ENCODE data around the gene BCKDHB.
"Not testable (repeated sequence)": the region's sequence is repeated elsewhere in the genome, so short reads cannot be mapped to it uniquely, and the experiment has no call there.

Gene BCKDHB

GRCh38 chr6:80106418-80107235 lies at the start of gene BCKDHB:
TSS of gene BCKDHB (plus strand) at chr6:80106671. CDS start at chr6:80106694, 23 bp downstream.
- peak; percentile 98 for DNase-seq

GRCh38 chr6:80060774-80061173 lies 45.7 kb upstream of the BCKDHB start:
- no peak for DNase-seq

- DNase-seq: not testable (repeated sequence)
Observed at GRCh38 chr6:80068146-80068545, 38.3 kb upstream of the BCKDHB start.

- DNase-seq: not testable (repeated sequence)
Observed at GRCh38 chr6:80070431-80070830, 36.0 kb upstream of the BCKDHB start.

- no peak for DNase-seq
Observed at GRCh38 chr6:80077067-80077466, 29.4 kb upstream of the BCKDHB start.

- DNase-seq: no peak
Observed at GRCh38 chr6:80088637-80089036, 17.8 kb upstream of the BCKDHB start.

- no peak for DNase-seq
Observed at GRCh38 chr6:80091506-80091905, 15.0 kb upstream of the BCKDHB start.

- peak; percentile 53 for DNase-seq
Observed at GRCh38 chr6:80094017-80094416, 12.5 kb upstream of the BCKDHB start.

- no peak for DNase-seq
Observed at GRCh38 chr6:80095600-80095999, 10.9 kb upstream of the BCKDHB start.

- DNase-seq: no peak
Observed at GRCh38 chr6:80098392-80098791, 8.1 kb upstream of the BCKDHB start.

- no peak for DNase-seq
Observed at GRCh38 chr6:80104520-80104919, 2.0 kb upstream of the BCKDHB start.

GRCh38 chr6:80105972-80106417 lies 476 bp upstream of the BCKDHB start:
- no peak for DNase-seq

GRCh38 chr6:80122576-80122975 lies 16.1 kb downstream of the BCKDHB start:
- DNase-seq: not testable (repeated sequence)

- no peak for DNase-seq
Observed at GRCh38 chr6:80126657-80127345, 20.3 kb downstream of the BCKDHB start.

- DNase-seq: no peak
Observed at GRCh38 chr6:80129485-80129884, 23.0 kb downstream of the BCKDHB start.

GRCh38 chr6:80133020-80133419 lies 26.5 kb downstream of the BCKDHB start:
- DNase-seq: peak; percentile 7

- DNase-seq: no peak
Observed at GRCh38 chr6:80134065-80134464, 27.6 kb downstream of the BCKDHB start.

GRCh38 chr6:80142586-80142985 lies 36.1 kb downstream of the BCKDHB start:
- DNase-seq: no peak

- no peak for DNase-seq
Observed at GRCh38 chr6:80143419-80143937, 37.0 kb downstream of the BCKDHB start.

- no peak for DNase-seq
Observed at GRCh38 chr6:80144753-80145315, 38.4 kb downstream of the BCKDHB start.

- DNase-seq: no peak
Observed at GRCh38 chr6:80145509-80145908, 39.0 kb downstream of the BCKDHB start.

GRCh38 chr6:80145921-80146320 lies 39.5 kb downstream of the BCKDHB start:
- no peak for DNase-seq

GRCh38 chr6:80148220-80148619 lies 41.7 kb downstream of the BCKDHB start:
- DNase-seq: no peak

- DNase-seq: no peak
Observed at GRCh38 chr6:80151635-80152034, 45.2 kb downstream of the BCKDHB start.

Data from CD4-positive, alpha-beta T cell treated with Interleukin-4 for 4 hours (primary cell).